Measurements from ENCODE around the gene RDM1. TPM values are rescaled to one million over a fixed set of nuclear protein-coding genes. Genes with fewer than 3 reads are reported as not detected.

RDM1 gene
- total and polyA plus RNA-seq, 2 donors (not counting 1 experiment from before 2014, with no cell fraction given): 0.48 to 0.83 TPM

DNA sequence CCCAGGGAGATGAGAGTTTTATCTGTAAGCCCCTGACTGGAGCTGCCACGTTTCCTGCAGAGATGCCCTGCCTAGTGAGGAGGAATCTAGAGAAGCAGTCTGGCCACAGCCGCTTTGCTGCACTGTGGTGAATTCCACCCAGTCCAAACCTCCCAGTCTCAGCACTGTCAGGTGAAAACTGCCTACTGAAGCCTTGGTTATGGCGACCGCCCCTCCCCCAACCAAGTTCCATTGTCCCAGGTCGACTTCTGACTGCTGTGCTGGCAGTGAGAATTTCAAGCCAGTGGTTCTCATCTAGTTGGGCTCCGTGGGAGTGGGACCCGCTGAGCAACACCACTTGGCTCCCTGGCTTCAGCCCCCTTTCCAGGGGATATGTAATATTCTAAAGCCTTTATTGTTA is 23.1 kb upstream of the RDM1 start:
- Histone ChIP-seq H3K4me1 (ENCODE audit: control insufficient read depth, extremely low read depth, insufficient read depth, low read length) (no peaks in the 10 kb centered on the region), H3K4me3 (replicated peaks in 1 of 4; ENCODE audit: control extremely low read depth in 1 of 4, insufficient read depth in 1 of 4, low read depth in 3 of 4, low read length in 4 of 4) (no peak overlapping the region), H4K20me1 (ENCODE audit: control insufficient read depth, extremely low read depth, insufficient read depth, low read length) (no peaks in the 10 kb centered on the region), H3K9me3 (ENCODE audit: control insufficient read depth, insufficient read depth, low read depth, low read length) (no peaks in the 10 kb centered on the region), H3K4me2 (ENCODE audit: extremely low read depth, insufficient read depth, low read length) (no peak overlapping the region), H2AFZ (ENCODE audit: low read length) (no peak overlapping the region), H3K9ac (ENCODE audit: insufficient read depth, low read length) (no peak overlapping the region), H3K79me2 (ENCODE audit: control insufficient read depth, insufficient read depth, low read length) (no peaks in the 10 kb centered on the region), H3K27me3 (ENCODE audit: control insufficient read depth, insufficient read depth, low read length) (peaks cover 6% of the 10 kb centered on the region), H3K27ac (ENCODE audit: insufficient read depth, low read length) (no peak overlapping the region), H3K36me3 (ENCODE audit: control insufficient read depth, insufficient read depth, low read length) (no peaks in the 10 kb centered on the region)
- TF ChIP-seq, protein P1, sequence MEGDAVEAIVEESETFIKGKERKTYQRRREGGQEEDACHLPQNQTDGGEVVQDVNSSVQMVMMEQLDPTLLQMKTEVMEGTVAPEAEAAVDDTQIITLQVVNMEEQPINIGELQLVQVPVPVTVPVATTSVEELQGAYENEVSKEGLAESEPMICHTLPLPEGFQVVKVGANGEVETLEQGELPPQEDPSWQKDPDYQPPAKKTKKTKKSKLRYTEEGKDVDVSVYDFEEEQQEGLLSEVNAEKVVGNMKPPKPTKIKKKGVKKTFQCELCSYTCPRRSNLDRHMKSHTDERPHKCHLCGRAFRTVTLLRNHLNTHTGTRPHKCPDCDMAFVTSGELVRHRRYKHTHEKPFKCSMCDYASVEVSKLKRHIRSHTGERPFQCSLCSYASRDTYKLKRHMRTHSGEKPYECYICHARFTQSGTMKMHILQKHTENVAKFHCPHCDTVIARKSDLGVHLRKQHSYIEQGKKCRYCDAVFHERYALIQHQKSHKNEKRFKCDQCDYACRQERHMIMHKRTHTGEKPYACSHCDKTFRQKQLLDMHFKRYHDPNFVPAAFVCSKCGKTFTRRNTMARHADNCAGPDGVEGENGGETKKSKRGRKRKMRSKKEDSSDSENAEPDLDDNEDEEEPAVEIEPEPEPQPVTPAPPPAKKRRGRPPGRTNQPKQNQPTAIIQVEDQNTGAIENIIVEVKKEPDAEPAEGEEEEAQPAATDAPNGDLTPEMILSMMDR (conservative IDR thresholded peaks at IDR 0.05 in 1 of 2, IDR thresholded peaks at IDR 0.05 in 1 of 2; ENCODE audit: low read depth in 1 of 2, low read length in 2 of 2): no peak
- no peak for TF ChIP-seq EZH2 (IDR thresholded peaks at IDR 0.05; ENCODE audit: low read length, missing control alignments)
- DNase-seq (ENCODE audit: low read depth in 2 of 2): no peak

DNA sequence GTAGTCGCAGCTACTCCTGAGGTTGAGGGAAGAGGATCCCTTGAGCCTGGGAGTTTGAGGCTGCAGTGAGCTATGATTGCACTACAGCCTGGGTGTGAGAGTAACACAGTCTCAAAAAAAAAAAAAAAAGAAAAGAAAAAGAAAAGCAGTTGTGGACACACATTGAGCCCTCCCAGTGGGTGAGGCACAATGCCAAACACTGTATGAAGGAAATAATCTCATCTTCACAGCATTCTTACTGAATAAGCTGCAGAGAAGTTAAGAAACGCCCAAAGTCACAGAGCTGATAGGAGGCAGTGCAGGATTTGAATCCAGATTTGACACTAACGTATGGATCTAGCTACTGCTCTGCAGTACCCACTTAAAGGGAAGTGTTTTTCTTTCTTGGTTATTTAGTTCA is 18.8 kb upstream of the RDM1 start:
- DNase-seq (ENCODE audit: low read depth in 2 of 2): no peak
- Histone ChIP-seq H3K79me2 (ENCODE audit: control insufficient read depth, insufficient read depth, low read length) (no peaks in the 10 kb centered on the region), H3K4me2 (ENCODE audit: extremely low read depth, insufficient read depth, low read length) (no peak overlapping the region), H3K4me1 (ENCODE audit: control insufficient read depth, extremely low read depth, insufficient read depth, low read length) (no peaks in the 10 kb centered on the region), H3K4me3 (replicated peaks in 1 of 4; ENCODE audit: control extremely low read depth in 1 of 4, insufficient read depth in 1 of 4, low read depth in 3 of 4, low read length in 4 of 4) (no peak overlapping the region), H3K9me3 (ENCODE audit: control insufficient read depth, insufficient read depth, low read depth, low read length) (no peaks in the 10 kb centered on the region), H4K20me1 (ENCODE audit: control insufficient read depth, extremely low read depth, insufficient read depth, low read length) (no peaks in the 10 kb centered on the region), H3K27me3 (ENCODE audit: control insufficient read depth, insufficient read depth, low read length) (peaks cover 6% of the 10 kb centered on the region), H3K27ac (ENCODE audit: insufficient read depth, low read length) (no peak overlapping the region), H3K9ac (ENCODE audit: insufficient read depth, low read length) (no peak overlapping the region), H3K36me3 (ENCODE audit: control insufficient read depth, insufficient read depth, low read length) (no peaks in the 10 kb centered on the region), H2AFZ (ENCODE audit: low read length) (no peak overlapping the region)
- TF ChIP-seq, protein P1 (conservative IDR thresholded peaks at IDR 0.05 in 1 of 2, IDR thresholded peaks at IDR 0.05 in 1 of 2; ENCODE audit: low read depth in 1 of 2, low read length in 2 of 2): no peak
- TF ChIP-seq EZH2 (IDR thresholded peaks at IDR 0.05; ENCODE audit: low read length, missing control alignments): no peak

DNA sequence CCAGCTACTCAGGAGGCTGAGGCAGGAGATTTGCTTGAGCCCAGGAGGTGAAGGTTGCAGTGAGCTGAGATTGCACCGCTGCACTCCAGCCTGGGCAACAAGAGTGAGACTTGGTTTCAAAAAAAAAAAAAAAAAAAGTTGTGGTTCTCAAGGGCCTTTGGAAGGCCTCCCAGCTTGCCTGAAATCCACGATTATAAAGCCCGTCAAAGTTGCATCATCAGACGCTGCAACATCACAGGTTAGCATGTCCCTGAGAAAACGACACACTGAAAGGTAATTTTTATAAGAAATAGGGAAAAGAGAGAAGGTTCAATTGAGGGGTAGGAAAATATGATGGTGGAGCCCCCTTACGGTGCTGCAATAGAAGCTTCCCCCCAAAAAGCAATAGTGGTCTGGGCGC is 17.5 kb upstream of the RDM1 start:
- Histone ChIP-seq H3K27ac (ENCODE audit: insufficient read depth, low read length) (no peak overlapping the region), H3K9ac (ENCODE audit: insufficient read depth, low read length) (no peak overlapping the region), H3K4me2 (ENCODE audit: extremely low read depth, insufficient read depth, low read length) (no peak overlapping the region), H3K4me3 (replicated peaks in 1 of 4; ENCODE audit: control extremely low read depth in 1 of 4, insufficient read depth in 1 of 4, low read depth in 3 of 4, low read length in 4 of 4) (no peak overlapping the region), H4K20me1 (ENCODE audit: control insufficient read depth, extremely low read depth, insufficient read depth, low read length) (no peaks in the 10 kb centered on the region), H2AFZ (ENCODE audit: low read length) (no peak overlapping the region), H3K27me3 (ENCODE audit: control insufficient read depth, insufficient read depth, low read length) (peaks cover 6% of the 10 kb centered on the region), H3K79me2 (ENCODE audit: control insufficient read depth, insufficient read depth, low read length) (no peaks in the 10 kb centered on the region), H3K4me1 (ENCODE audit: control insufficient read depth, extremely low read depth, insufficient read depth, low read length) (no peaks in the 10 kb centered on the region), H3K36me3 (ENCODE audit: control insufficient read depth, insufficient read depth, low read length) (no peaks in the 10 kb centered on the region), H3K9me3 (ENCODE audit: control insufficient read depth, insufficient read depth, low read depth, low read length) (no peaks in the 10 kb centered on the region)
- no peak for DNase-seq (ENCODE audit: low read depth in 2 of 2)
- TF ChIP-seq, protein P1 (conservative IDR thresholded peaks at IDR 0.05 in 1 of 2, IDR thresholded peaks at IDR 0.05 in 1 of 2; ENCODE audit: low read depth in 1 of 2, low read length in 2 of 2): no peak
- TF ChIP-seq EZH2 (IDR thresholded peaks at IDR 0.05; ENCODE audit: low read length, missing control alignments): no peak

Measured in fibroblast of lung (primary cell).